Endothelial cell of hepatic sinusoid (primary cell): ENCODE data around the gene SLC22A23.

Source experiments
- in situ Hi-C: cut with HindIII; loops from 2 replicates; pipeline ENCODE4 v1.10.0; 2017; ENCODE audit warnings: low sequenced_read_pairs

Gene SLC22A23

DNA sequence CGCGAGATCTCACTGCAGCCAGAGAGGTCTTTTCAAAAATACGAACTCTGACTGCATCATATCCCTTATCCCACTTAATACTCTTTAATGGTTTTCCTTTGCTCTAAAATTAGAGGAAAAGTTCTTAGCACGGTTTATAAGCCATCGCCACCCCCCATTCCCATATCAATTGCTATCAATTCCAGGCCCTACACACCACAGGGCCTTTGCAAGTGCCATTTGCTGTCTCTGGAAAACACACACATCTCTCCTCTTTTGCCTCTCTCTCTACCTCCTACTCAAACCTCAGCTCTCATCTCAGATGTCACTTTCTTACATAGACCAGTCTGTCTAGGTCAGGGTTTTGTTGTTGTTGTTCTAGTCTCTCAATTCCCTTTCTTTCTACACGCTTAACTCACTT is 9.8 kb downstream of the SLC22A23 start:
- in situ Hi-C loops: no loop called here

DNA sequence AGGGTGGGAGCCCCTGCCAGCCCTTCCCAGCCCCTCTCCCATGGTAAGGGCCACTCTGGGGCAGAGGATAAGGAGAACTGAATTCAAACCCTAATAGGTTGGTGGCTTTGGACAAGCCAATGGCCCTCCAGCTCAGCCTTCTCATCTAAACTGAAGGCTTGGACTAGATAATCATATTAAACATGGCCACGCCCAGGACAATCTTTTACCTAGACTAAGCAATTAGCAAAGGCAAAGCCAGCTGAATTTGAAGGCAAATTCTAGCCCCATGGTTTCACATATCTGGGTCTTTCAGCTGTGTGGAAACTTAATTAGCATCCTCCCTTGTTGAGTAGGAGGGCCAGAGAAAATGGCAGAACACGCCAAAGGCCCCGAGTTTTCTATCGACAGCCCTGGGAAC is 10.7 kb downstream of the SLC22A23 start:
- in situ Hi-C loops: no loop called here

- in situ Hi-C loops: no loop called here
These were observed 12.4 kb downstream of the SLC22A23 start for GRCh38 chr6:3444276-3445088.

DNA sequence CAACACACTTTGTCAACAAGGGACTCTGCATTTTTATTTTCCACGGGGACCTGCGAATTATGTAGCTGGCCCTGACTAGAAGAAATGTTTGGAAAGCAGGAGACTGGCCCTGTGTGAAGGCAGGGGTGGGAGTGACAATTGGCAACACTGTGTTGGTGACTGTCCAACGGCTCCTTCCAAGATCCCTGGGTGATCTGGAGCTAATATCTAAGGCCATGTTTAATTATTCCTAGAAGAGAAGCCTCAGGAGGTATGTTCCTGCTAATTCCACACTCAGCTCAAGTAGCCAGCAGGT is 13.7 kb downstream of the SLC22A23 start:
- in situ Hi-C loops: no loop called here

GRCh38 chr6:3442431-3443220 is 14.2 kb downstream of the SLC22A23 start:
- in situ Hi-C loops: no loop called here

DNA sequence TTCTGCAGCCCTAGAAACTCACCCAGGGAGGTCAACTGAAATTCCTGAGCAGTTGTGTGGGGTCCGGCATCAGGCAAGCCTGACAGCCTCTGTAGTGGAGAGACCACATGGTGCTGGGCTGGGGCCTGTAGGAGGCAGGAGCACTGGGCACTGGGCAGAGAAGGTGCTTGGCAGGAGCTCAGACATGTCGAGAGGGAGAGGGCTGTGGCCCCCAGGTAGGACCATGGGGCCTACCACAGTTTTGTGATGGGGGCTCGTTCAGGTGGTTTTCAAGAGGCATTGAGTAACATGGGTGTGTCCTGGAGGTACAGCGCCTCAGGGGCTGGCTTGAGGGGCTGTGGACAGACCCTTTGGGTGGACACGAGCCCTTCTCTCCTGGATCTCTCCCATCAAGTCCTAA is 15.9 kb downstream of the SLC22A23 start:
- in situ Hi-C loops: no loop called here

- in situ Hi-C loops: no loop called here
These were observed 16.9 kb downstream of the SLC22A23 start for GRCh38 chr6:3439961-3440360.

DNA sequence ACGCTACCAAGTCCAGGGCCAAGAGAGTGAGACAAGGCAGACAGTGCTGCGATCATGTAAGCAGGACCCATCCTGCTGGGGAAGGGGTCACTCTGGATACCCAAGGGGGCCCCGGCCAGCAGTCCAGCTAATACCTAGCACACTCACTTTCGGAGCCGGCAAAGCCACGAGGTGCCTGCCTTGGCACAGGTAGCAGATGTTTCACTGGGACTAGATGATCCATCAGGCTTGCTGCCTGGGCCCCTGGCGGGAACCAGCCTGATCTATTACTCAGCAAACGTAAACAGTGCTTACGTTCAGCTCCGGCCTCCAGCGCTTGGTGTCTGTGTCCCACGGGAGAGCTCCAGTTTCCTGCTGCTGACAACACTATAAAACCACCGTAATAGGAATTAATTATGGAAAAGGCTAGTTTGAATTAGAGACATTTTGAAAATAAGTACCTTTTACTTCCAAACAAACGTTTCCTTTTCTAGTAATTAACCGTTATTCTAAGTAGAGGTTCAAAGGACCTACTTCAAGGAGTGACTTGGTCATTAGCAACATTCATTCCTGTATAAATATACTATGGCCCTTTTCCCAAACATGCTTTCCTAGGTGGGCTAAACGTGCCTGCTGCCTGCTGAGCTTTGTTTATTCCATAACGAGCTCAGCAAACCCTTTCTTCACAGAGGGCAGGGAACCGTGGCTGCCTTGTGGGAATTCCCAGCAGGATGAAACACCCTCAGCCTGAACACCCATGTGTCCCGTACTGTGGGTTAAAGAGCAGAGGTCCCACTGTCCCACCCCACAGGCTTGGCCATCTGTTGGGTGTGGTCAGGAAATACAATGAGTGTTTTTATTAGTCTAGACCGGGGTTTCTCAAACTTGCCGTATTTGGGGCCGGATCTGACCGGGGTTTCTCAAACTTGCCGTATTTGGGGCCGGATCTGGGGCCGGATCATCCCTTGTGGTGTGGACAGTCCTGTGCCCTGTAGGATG is 18.4 kb downstream of the SLC22A23 start:
- in situ Hi-C loops: no loop called here

DNA sequence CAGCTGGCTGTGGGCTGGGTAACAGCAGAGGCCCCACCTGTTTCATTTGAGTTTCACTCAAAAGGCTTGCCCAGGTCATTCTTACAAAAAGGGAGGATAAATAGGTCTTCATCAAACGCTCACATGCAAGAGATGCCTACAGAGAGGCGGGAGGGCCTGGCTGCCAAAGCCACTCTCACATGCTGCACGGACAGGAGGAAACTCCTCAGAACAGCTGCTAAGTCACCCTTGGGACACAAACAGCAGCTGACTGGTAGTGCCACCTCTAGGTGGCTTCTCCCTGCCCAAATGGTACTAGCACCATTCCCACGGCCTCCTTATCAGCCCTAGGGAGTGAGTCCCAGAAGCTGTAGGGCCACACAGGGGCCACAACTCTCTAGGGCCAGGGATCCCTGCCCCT is 23.8 kb downstream of the SLC22A23 start:
- in situ Hi-C loops: no loop called here

DNA sequence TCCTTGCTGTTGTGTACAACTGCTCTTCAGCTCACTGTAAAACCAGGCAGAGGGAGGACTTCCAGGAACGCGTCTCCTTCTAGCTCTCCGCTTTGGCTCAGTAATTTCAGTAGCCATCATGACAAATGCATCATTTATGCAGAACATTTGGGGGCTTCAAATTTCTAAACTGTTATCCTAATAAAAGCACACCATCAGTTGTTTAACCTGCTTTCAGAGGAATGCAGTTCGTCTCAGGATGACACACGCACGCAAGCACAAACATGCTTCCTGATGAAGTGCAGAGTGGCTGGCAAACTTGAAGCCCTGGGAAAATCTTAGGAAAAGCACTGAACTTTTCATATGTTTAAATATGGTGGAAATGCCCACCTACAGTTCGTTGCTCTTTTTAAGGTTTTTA is 24.4 kb downstream of the SLC22A23 start:
- in situ Hi-C loops: no loop called here

DNA sequence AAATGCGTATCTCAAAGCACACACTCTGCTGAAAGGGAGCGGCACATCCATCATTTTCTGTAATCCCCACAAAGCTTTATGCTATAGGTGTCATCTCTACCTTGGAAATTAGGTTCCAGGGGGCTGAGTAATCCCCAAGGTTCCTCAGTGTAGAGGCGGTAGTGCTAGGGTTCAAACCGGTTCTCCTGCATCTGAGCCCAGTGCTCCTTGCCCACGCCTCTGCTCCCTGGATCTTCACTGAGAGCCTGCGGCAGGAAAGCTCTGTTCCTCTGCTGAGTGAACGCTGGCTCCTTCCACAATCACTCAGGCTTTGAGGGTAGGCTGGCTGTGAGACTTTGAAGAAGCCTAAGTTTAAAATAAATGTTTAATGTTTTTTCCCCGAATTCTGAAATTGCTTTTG is 24.9 kb downstream of the SLC22A23 start:
- in situ Hi-C loops: no loop called here

DNA sequence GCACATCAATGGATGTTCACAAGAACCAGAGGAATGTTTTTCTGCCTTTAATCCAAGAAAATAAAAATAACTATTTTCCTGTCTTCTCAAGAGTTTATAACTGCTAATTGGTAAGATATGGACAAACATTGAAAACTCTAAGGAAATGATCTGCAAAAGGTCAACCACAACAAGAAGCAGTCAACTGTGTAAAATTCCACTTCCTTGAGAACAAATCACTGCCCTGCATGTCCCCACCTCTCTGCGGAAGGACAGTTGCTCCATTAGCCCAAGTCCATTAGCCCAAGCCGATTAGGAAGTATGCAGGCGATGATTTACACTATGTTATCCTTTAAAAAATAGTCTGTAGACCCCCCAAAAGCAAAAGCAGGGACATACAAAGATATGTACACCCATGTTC is 27.6 kb downstream of the SLC22A23 start:
- in situ Hi-C loops: loop anchor here (5.0 kb wide), 1 partner anchor 73 kb away; no protein-coding TSS in a partner anchor

DNA sequence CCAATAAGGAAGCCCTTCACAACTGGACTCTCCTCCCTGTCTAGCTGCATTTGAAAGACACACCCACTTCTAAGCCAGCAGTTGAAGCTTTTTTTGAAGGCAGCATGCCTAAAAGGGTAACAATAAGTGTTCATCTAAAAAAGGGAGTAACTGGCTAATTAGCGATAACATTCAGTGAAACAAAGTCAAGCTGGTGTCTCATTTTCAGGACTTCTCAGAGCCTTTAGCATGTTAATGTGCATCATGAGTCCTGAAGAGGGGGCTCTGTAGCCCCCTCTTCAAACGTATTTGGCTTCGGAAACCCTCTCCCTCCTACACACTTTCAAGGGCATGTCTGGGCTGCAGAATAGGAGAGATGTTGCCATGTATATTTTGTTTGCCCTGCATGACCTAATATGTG is 28.1 kb downstream of the SLC22A23 start:
- in situ Hi-C loops: loop anchor here (5.0 kb wide), 1 partner anchor 74 kb away; no protein-coding TSS in a partner anchor

- in situ Hi-C loops: loop anchor here (5.0 kb wide), 1 partner anchor 74 kb away; no protein-coding TSS in a partner anchor
These were observed 28.6 kb downstream of the SLC22A23 start for GRCh38 chr6:3428247-3428646.

DNA sequence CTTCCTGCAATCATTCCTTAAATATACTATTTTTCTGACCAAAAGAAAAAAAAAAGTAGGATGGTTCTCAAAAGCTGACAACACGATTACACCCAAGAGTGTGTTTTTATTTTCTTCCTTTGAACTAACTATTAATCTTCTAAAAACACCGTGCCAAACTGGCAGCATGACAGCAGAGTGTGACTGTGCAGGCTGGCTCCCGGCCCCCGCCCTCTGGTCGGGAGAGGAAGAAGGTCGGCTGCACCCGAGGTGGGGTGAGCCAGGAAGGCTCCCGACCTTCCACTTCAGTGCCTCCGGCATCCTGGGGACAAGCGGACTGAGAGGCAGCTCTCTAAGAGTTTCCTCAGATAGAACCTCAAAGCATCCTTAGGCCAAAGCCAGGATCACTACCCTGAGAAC is 29.2 kb downstream of the SLC22A23 start:
- in situ Hi-C loops: loop anchor here (5.0 kb wide), 1 partner anchor 75 kb away; no protein-coding TSS in a partner anchor

GRCh38 chr6:3426927-3427686 is 29.7 kb downstream of the SLC22A23 start:
- in situ Hi-C loops: loop anchor here (5.0 kb wide), 1 partner anchor 75 kb away; no protein-coding TSS in a partner anchor

DNA sequence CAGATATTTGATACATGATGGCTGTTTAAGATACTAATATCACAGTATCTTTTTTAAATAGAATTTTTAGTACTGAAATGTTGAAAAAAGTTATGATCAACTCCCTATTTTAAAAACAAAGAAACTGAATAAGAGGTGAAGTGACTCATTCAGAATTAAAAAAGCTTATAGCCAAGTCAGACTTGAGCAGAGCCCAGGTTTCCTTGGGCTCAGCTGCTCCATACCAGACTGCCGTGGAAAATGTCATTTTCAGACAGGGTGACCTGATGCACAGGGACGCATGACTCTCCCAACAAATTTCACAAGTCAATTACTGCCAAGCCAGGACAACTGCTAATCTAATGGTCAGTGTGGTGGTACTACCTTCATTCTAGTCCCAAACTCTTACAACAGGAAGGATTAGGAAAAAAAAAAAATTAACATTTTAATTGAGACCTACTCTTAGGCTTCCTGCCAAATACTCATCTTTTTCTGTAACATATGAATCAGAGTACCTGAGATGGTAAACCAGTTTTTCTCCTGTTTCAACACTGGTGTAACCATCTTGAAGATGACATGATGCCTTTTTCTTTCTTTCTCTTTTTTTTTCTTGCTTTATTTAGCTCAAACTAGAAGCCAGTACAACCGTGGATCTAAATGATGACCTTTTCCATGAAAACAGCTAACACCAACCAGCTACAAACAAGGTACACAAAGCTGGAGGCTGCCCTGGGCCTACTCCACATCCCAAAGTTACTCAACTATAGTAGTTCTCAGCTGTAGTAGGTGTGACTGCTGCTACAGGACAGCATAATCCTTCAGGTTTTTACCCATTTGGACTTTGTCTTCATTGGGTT is 30.5 kb downstream of the SLC22A23 start:
- in situ Hi-C loops: loop anchor here (5.0 kb wide), 1 partner anchor 76 kb away; no protein-coding TSS in a partner anchor

DNA sequence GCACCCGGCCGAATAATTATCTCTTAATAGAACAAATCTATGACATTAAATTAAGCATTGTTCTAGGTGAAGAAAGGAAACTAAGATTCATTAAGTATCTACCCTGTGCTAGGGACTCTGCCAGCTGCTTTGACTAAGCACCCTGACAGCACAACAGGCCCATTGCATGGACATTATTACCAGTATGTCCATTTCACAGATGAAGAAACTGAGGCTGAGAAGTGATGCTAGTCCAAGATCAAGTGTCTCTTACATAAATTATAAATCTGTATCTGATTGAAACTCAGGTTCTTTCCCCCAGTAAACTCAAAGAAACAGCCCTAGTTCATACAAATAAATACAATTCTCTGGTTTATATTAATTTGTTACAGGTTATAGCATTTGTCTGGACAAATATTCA is 31.3 kb downstream of the SLC22A23 start:
- in situ Hi-C loops: loop anchor here (5.0 kb wide), 1 partner anchor 77 kb away; no protein-coding TSS in a partner anchor
